Smooth muscle cell (in vitro differentiated cells): ENCODE measurements around the gene EMID1. TPM values are rescaled to one million over a fixed set of nuclear protein-coding genes. Genes with fewer than 3 reads are reported as not detected.

ENCODE experiments used
- DNase-seq: peaks from one replicate; lab custom pipeline; 2025; ENCODE audit not compliant: unreplicated experiment; lab: John Stamatoyannopoulos, UW
- H2AFZ ChIP-seq: fragments of 200-600 bp; sonication (generic); 2 replicates; pipeline ENCODE4 v1.6.0; 2016; ENCODE audit warnings: antibody characterized with exemption, low read depth, mild to moderate bottlenecking
- H3F3A ChIP-seq: fragments of 200-600 bp; sonication (generic); 2 replicates; pipeline ENCODE4 v1.6.0; 2017; ENCODE audit warnings: antibody characterized with exemption, low read depth
- H3K27ac ChIP-seq: fragments of 200-600 bp; sonication (generic); 2 replicates; pipeline ENCODE4 v1.5.1; 2016; ENCODE audit warnings: low read depth, mild to moderate bottlenecking
- H3K27me3 ChIP-seq: fragments of 200-600 bp; sonication (generic); 2 replicates; pipeline ENCODE4 v1.6.1; 2016; ENCODE audit warnings: low read depth, mild to moderate bottlenecking
- H3K36me3 ChIP-seq: fragments of 200-600 bp; sonication (generic); 2 replicates; pipeline ENCODE4 v1.5.1; 2016; ENCODE audit warnings: low read depth
- H3K4me1 ChIP-seq: fragments of 200-600 bp; sonication (generic); 2 replicates; pipeline ENCODE4 v1.5.1; 2016; ENCODE audit warnings: low read depth
- H3K4me2 ChIP-seq: fragments of 200-600 bp; sonication (generic); 2 replicates; pipeline ENCODE4 v1.6.0; 2016; ENCODE audit warnings: mild to moderate bottlenecking
- H3K4me3 ChIP-seq: fragments of 200-600 bp; sonication (generic); 2 replicates; pipeline ENCODE4 v1.5.1; 2016; ENCODE audit warnings: mild to moderate bottlenecking
- H3K79me2 ChIP-seq: fragments of 200-600 bp; sonication (generic); 2 replicates; pipeline ENCODE4 v1.6.0; 2016; ENCODE audit warnings: low read depth, mild to moderate bottlenecking
- H3K9ac ChIP-seq: fragments of 200-600 bp; sonication (generic); 2 replicates; pipeline ENCODE4 v1.6.0; 2016; ENCODE audit warnings: low read depth
- H3K9me3 ChIP-seq: fragments of 200-600 bp; sonication (generic); replicated peaks from 2 replicates; pipeline ENCODE4 v1.5.1; 2016; ENCODE audit warnings: low read depth
- H4K20me1 ChIP-seq: fragments of 200-600 bp; sonication (generic); 2 replicates; pipeline ENCODE4 v1.6.0; 2016; ENCODE audit warnings: low read depth
- CTCF ChIP-seq: fragments of 200-600 bp; sonication (generic); IDR thresholded peaks from 2 replicates; pipeline ENCODE4 v1.5.1; 2017; ENCODE audit warnings: borderline replicate concordance, mild to moderate bottlenecking, antibody characterized with exemption; ENCODE audit not compliant: insufficient read depth, poor library complexity, severe bottlenecking
- WGBS: methylation state at CpG from one replicate; pipeline ENCODE4 v1.1.7; 2016; ENCODE audit warnings: low lambda C conversion rate; 5-methylcytosine and 5-hydroxymethylcytosine counted together
- polyA plus RNA-seq: library from polyadenylated mRNA; unstranded; fragments of >200 nt; fragmentation: Nextera tagmentation; extraction: Ambion mirVana; gene quantifications from 2 replicates; pipeline ENCODE4 v1.2.1, GENCODE V29; 2016
- total RNA-seq: library from RNA; depleted of rRNA; stranded (reverse); fragments of >200 nt; gene quantifications from 2 replicates; pipeline ENCODE4 v1.2.3, GENCODE V29; 2014

Gene EMID1
- total and polyA plus RNA-seq, 2 experiments from 2014 or later: 1.1 to 3.9 TPM

DNA sequence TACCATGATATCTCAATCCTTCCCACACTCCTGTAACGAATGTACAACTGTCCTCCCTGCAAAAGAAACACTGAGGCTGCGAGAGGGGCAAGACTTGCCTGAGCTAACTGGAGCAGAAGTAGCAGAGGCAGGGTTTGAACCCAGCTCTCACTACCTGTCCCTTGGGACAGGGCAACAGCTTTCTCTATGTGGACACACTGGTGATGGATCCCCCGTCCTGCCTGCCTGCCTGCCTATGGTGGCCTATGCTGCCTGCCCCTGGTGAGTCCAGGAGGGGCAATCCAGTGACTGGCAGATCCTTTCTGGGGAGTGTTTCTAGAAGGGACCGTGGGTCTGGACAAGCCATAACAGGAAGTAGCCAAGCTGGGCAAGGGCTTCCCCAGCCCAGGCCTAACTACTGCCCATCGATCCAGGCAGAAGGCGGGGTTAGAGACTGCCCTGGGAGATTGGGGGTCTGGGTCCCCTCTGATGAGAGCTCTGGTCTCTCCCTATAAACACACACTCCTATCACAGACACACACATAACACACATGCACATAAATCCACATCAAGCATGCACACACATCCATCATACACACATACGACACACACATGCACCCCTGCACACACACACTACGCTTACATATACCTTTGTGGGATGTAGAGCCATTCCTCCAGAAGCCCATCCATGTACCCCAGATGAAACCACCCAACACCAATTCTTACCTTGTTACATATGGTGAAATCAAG lies 1.1 kb upstream of the EMID1 start:
- H3K4me1 ChIP-seq: peaks cover 6% of the 10 kb centered on the region
- H3K36me3 ChIP-seq: no peaks in the 10 kb centered on the region
- H3K9me3 ChIP-seq: no peaks in the 10 kb centered on the region
- WGBS: 92% methylated on average over 8 of the region's 8 CpGs
- H3K27ac ChIP-seq: no peak overlapping the region
- no peak for TF ChIP-seq CTCF
- no peak overlapping the region for H3K9ac ChIP-seq
- H3K4me2 ChIP-seq: no peak overlapping the region
- H3F3A ChIP-seq: peaks cover 9% of the 10 kb centered on the region
- no peak overlapping the region for H2AFZ ChIP-seq
- no peaks in the 10 kb centered on the region for H3K79me2 ChIP-seq
- H4K20me1 ChIP-seq: no peaks in the 10 kb centered on the region
- H3K4me3 ChIP-seq: no peak overlapping the region
- no peak for DNase-seq
- no peaks in the 10 kb centered on the region for H3K27me3 ChIP-seq

DNA sequence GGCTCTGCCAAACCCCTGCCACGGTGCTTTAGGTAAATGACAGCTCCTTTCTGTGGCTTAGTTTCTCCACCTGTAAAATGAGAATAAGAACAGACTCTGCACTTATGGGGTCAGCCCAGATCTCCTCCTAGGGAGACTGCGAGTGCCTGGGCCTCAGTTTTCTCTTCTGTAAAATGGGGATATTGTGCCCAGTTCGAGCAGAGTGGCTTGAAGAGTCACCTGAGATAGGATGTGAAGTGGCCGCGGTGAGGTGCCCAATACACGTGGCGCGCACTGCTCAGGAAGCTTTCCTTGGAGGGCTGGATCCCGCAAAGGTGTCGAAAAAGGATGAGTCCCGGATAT lies 473 bp upstream of the EMID1 start:
- WGBS: 60% methylated on average over 11 of the region's 11 CpGs
- DNase-seq: no peak
- no peaks in the 10 kb centered on the region for H3K27me3 ChIP-seq
- H3F3A ChIP-seq: peaks cover 9% of the 10 kb centered on the region
- peak overlapping the region; percentile 62 for H3K4me3 ChIP-seq
- H3K27ac ChIP-seq: no peak overlapping the region
- no peak overlapping the region for H3K9ac ChIP-seq
- TF ChIP-seq CTCF: no peak
- H3K4me2 ChIP-seq: peak overlapping the region; percentile 85
- H3K36me3 ChIP-seq: no peaks in the 10 kb centered on the region
- H3K9me3 ChIP-seq: no peaks in the 10 kb centered on the region
- H4K20me1 ChIP-seq: no peaks in the 10 kb centered on the region
- peaks cover 6% of the 10 kb centered on the region for H3K4me1 ChIP-seq
- no peaks in the 10 kb centered on the region for H3K79me2 ChIP-seq
- H2AFZ ChIP-seq: no peak overlapping the region

DNA sequence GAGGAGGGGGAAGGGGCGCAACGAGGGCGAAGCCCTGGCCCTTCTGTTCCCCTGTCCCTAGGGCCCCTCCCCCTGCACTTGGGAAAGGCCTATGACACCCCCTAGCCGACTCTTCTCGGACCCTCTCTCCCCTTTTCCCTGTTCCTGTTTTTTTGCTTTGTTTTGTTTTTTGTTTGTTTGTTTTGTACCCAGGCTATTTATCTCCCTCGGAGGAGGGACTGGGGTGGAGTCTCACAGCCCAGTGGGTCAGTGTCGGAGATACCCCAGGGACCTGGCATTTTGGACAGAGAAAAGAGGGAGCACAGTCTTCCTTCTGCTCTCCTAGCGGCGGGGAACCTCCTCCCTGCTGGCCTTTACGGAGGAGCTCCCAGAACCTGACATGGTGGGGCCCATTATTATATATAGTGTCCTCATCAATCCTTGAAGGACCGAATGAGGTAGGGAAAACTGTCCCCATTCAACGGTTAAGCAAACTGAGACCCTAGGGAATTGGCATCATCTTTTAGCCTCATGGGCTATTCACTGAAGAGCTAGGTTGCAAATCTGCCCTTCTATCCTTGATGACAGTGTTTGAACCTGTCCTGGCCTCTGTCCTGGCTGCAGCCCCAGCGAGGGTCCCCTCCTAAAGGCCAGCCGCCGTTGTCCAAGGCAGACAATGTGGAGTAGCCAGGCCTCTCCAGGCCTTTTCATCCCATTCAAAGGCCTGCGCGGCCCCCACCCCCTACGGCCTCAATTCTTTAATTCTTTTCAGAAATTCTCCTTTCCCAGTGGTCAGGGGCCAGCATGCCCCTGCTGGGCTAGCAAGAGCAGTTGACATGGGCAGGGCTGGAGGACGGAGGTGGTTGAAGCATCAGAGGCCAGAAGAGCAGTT lies 911 bp downstream of the EMID1 start:
- Histone ChIP-seq H3K4me2 (peak overlapping the region; percentile 95), H3K9me3 (no peaks in the 10 kb centered on the region), H3K27me3 (no peaks in the 10 kb centered on the region), H3K9ac (no peak overlapping the region), H3K4me1 (peaks cover 6% of the 10 kb centered on the region), H3K79me2 (no peaks in the 10 kb centered on the region), H2AFZ (peak overlapping the region; percentile 82), H3F3A (peaks cover 9% of the 10 kb centered on the region), H3K27ac (no peak overlapping the region), H4K20me1 (no peaks in the 10 kb centered on the region), H3K4me3 (peak overlapping the region; percentile 62), H3K36me3 (no peaks in the 10 kb centered on the region)
- WGBS: 63% methylated on average over 19 of the region's 19 CpGs
- no peak for DNase-seq
- TF ChIP-seq CTCF: no peak
